Neural progenitor cell (in vitro differentiated cells): Measurements from ENCODE around the gene TIGD4. TPM values are rescaled to one million over a fixed set of nuclear protein-coding genes. Genes with fewer than 3 reads are reported as not detected.
"Not testable (repeated sequence)": the region's sequence is repeated elsewhere in the genome, so short reads cannot be mapped to it uniquely, and the experiment has no call there.

ENCODE experiments used
- DNase-seq: peaks from one replicate; pipeline ENCODE4 v3.0.0-alpha.2; 2016; ENCODE audit warnings: low spot score
- H2AFZ ChIP-seq: fragments of 200-600 bp; sonication (generic); replicated peaks from 2 replicates; pipeline ENCODE4 v1.6.1; 2016; ENCODE audit warnings: antibody characterized with exemption
- H3F3A ChIP-seq: fragments of 200-600 bp; sonication (generic); 2 replicates; pipeline ENCODE4 v1.6.1; 2016; ENCODE audit warnings: antibody characterized with exemption, low read depth
- H3K27ac ChIP-seq: fragments of 200-600 bp; sonication (generic); 2 replicates; pipeline ENCODE4 v1.5.1; 2016; ENCODE audit warnings: mild to moderate bottlenecking
- H3K27me3 ChIP-seq: fragments of 200-600 bp; sonication (generic); 2 replicates; pipeline ENCODE4 v1.6.1; 2016; ENCODE audit warnings: mild to moderate bottlenecking, moderate library complexity
- H3K36me3 ChIP-seq: fragments of 200-600 bp; sonication (generic); 2 replicates; pipeline ENCODE4 v1.5.1; 2016
- H3K4me1 ChIP-seq: fragments of 200-600 bp; sonication (generic); 2 replicates; pipeline ENCODE4 v1.6.1; 2016; ENCODE audit warnings: mixed run types
- H3K4me2 ChIP-seq: fragments of 200-600 bp; sonication (generic); 2 replicates; pipeline ENCODE4 v1.6.1; 2016
- H3K4me3 ChIP-seq: fragments of 200-600 bp; sonication (generic); 2 replicates; pipeline ENCODE4 v1.5.1; 2016
- H3K79me2 ChIP-seq: fragments of 200-600 bp; sonication (generic); 2 replicates; pipeline ENCODE4 v1.6.1; 2016; ENCODE audit warnings: low read depth
- H3K9ac ChIP-seq: fragments of 200-600 bp; sonication (generic); 2 replicates; pipeline ENCODE4 v1.6.1; 2016
- H3K9me3 ChIP-seq: fragments of 200-600 bp; sonication (generic); 2 replicates; pipeline ENCODE4 v1.5.1; 2016; ENCODE audit warnings: low read depth
- H4K20me1 ChIP-seq: fragments of 200-600 bp; sonication (generic); 2 replicates; pipeline ENCODE4 v1.6.1; 2016; ENCODE audit warnings: low read depth
- H3K27ac Mint-ChIP-seq: 3 replicates; pipeline ENCODE4 v1.8.0; 2021; ENCODE audit warnings: mixed read lengths
- H3K27me3 Mint-ChIP-seq: 2 replicates; pipeline ENCODE4 v1.8.0; 2022; ENCODE audit warnings: low read depth, mild to moderate bottlenecking, inconsistent platforms, moderate library complexity, mixed read lengths; ENCODE audit not compliant: insufficient read depth
- H3K36me3 Mint-ChIP-seq: 3 replicates; pipeline ENCODE4 v1.8.0; 2021; ENCODE audit warnings: mixed read lengths
- H3K4me1 Mint-ChIP-seq: 3 replicates; pipeline ENCODE4 v1.8.0; 2021; ENCODE audit warnings: mixed read lengths
- H3K4me3 Mint-ChIP-seq: 3 replicates; pipeline ENCODE4 v1.8.0; 2021; ENCODE audit warnings: mild to moderate bottlenecking, moderate library complexity, mixed read lengths
- H3K9me3 Mint-ChIP-seq: 3 replicates; pipeline ENCODE4 v1.8.0; 2020; ENCODE audit warnings: mixed read lengths
- EZH2 ChIP-seq: fragments of 200-600 bp; sonication (generic); IDR thresholded peaks from 2 replicates; pipeline ENCODE4 v1.6.1; 2017; ENCODE audit warnings: antibody characterized with exemption, mild to moderate bottlenecking, moderate library complexity
- EZH2phosphoT487 ChIP-seq: fragments of 200-600 bp; sonication (generic); IDR thresholded peaks from 2 replicates; pipeline ENCODE4 v1.6.1; 2017; ENCODE audit warnings: antibody characterized with exemption
- total RNA-seq: library from RNA; depleted of rRNA; stranded (reverse); fragments of >200 nt; gene quantifications from 2 replicates; pipeline ENCODE4 v1.2.3, GENCODE V29; 2015; ENCODE audit warnings: low replicate concordance
- TF ChIP-seq, protein P1 (sequence below): fragments of 200-600 bp; sonication (generic); IDR thresholded peaks from 2 replicates; pipeline ENCODE4 v1.5.1; 2017; ENCODE audit warnings: antibody characterized with exemption, mild to moderate bottlenecking

Gene TIGD4
- total RNA-seq, 1 donor from 2014 or later, result 4.1 TPM

GRCh38 chr4:152773339-152773738 lies 6.2 kb downstream of the TIGD4 start:
- H3K4me2 ChIP-seq, result no peak overlapping the region
- no peak overlapping the region for H3K4me3 Mint-ChIP-seq
- H3K27me3 Mint-ChIP-seq, result no peaks in the 10 kb centered on the region
- H3K9ac ChIP-seq, result no peak overlapping the region
- no peak overlapping the region for H3K4me3 ChIP-seq
- H2AFZ ChIP-seq, result no peak overlapping the region
- H3K27me3 ChIP-seq, result no peaks in the 10 kb centered on the region
- H3K27ac ChIP-seq, result no peak overlapping the region
- no peaks in the 10 kb centered on the region for H3F3A ChIP-seq
- peaks cover 5% of the 10 kb centered on the region for H3K36me3 Mint-ChIP-seq
- peaks cover 20% of the 10 kb centered on the region for H3K79me2 ChIP-seq
- no peak overlapping the region for H3K27ac Mint-ChIP-seq
- no peaks in the 10 kb centered on the region for H3K36me3 ChIP-seq
- no peak for DNase-seq
- H3K9me3 ChIP-seq, result no peaks in the 10 kb centered on the region
- peaks cover 3% of the 10 kb centered on the region for H3K9me3 Mint-ChIP-seq
- TF ChIP-seq, protein P1, sequence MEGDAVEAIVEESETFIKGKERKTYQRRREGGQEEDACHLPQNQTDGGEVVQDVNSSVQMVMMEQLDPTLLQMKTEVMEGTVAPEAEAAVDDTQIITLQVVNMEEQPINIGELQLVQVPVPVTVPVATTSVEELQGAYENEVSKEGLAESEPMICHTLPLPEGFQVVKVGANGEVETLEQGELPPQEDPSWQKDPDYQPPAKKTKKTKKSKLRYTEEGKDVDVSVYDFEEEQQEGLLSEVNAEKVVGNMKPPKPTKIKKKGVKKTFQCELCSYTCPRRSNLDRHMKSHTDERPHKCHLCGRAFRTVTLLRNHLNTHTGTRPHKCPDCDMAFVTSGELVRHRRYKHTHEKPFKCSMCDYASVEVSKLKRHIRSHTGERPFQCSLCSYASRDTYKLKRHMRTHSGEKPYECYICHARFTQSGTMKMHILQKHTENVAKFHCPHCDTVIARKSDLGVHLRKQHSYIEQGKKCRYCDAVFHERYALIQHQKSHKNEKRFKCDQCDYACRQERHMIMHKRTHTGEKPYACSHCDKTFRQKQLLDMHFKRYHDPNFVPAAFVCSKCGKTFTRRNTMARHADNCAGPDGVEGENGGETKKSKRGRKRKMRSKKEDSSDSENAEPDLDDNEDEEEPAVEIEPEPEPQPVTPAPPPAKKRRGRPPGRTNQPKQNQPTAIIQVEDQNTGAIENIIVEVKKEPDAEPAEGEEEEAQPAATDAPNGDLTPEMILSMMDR, result no peak
- no peak for TF ChIP-seq EZH2
- TF ChIP-seq EZH2phosphoT487, result no peak
- peaks cover 19% of the 10 kb centered on the region for H3K4me1 Mint-ChIP-seq
- H3K4me1 ChIP-seq, result peaks cover 3% of the 10 kb centered on the region
- H4K20me1 ChIP-seq, result no peaks in the 10 kb centered on the region

DNA sequence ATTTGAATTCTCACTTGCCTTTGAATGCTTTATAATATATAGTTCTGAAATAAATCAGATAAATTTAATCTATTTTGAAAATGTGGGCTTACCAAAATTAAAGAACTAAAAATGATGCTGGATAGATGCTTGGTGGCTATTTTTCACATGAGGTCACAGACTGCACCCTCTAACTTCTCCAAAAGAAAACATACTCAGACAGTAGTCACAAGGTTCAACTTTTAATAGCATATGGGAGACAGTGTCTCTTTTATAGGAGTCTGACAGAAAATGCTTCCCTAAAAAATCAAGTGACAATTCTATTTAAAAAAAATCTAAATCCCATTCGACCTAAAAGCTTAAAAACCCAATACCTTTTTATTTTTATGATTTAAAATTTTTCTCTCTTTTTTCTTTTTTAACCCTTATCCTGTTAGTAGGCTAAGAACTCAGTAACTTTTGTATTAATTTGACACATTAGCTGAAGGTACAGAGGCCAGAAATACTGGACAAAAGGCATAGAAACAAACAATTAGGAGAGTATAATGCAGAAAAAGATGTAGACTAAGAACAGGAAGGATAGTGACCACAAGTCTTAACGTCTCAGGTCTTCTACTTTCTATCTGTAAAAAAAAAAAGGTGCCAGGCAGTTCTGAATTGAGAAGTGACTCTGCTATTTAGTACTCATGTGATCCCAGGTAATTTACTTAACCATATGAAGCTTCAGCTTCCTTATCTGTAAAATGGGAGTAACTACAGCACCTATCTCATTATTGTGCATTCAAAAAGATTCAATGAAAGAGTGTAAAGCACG lies 7.6 kb downstream of the TIGD4 start:
- no peak overlapping the region for H3K9ac ChIP-seq
- Mint-ChIP-seq H3K9me3 (peaks cover 3% of the 10 kb centered on the region), H3K4me3 (no peak overlapping the region), H3K27ac (no peak overlapping the region), H3K36me3 (peaks cover 5% of the 10 kb centered on the region), H3K4me1 (peaks cover 7% of the 10 kb centered on the region), H3K27me3 (no peaks in the 10 kb centered on the region)
- no peak for DNase-seq
- H3K4me2 ChIP-seq, result no peak overlapping the region
- H3K27ac ChIP-seq, result no peak overlapping the region
- H2AFZ ChIP-seq, result no peak overlapping the region
- no peaks in the 10 kb centered on the region for H3K9me3 ChIP-seq
- peaks cover 7% of the 10 kb centered on the region for H3K79me2 ChIP-seq
- H3K4me3 ChIP-seq, result no peak overlapping the region
- no peaks in the 10 kb centered on the region for H3K4me1 ChIP-seq
- H4K20me1 ChIP-seq, result no peaks in the 10 kb centered on the region
- no peaks in the 10 kb centered on the region for H3F3A ChIP-seq
- H3K36me3 ChIP-seq, result no peaks in the 10 kb centered on the region
- TF ChIP-seq EZH2phosphoT487, result no peak
- no peaks in the 10 kb centered on the region for H3K27me3 ChIP-seq

DNA sequence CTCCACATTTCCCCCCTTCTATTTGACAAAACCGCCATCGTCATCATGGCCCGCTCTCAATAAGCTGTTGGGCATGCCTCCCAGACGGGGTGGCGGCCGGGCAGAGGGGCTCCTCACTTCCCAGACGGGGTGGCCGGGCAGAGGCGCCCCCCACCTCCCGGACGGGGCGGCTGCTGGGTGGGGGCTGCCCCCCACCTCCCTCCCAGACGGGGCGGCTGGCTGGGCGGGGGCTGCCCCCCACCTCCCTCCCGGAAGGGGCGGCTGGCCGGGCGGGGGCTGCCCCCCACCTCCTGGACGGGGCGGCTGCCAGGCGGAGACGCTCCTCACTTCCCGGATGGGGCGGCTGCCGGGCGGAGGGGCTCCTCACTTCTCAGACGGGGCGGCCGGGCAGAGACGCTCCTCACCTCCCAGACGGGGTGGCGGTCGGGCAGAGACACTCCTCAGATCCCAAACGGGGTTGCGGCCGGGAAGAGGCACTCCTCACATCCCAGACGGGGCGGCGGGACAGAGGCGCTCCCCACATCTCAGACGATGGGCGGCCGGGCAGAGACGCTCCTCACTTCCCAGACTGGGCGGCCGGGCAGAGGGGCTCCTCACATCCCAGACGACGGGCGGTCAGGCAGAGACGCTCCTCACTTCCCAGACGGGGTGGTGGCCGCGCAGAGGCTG lies 14.3 kb downstream of the TIGD4 start:
- H3K27ac ChIP-seq, H3K4me2 ChIP-seq, H3K9ac ChIP-seq, H3K4me3 Mint-ChIP-seq, H2AFZ ChIP-seq, H3K4me3 ChIP-seq, H3K4me1 Mint-ChIP-seq, H3K36me3 ChIP-seq, H3F3A ChIP-seq, H3K27me3 ChIP-seq, H3K79me2 ChIP-seq, H3K27ac Mint-ChIP-seq, H3K4me1 ChIP-seq, H3K27me3 Mint-ChIP-seq, H3K36me3 Mint-ChIP-seq, H4K20me1 ChIP-seq, H3K9me3 Mint-ChIP-seq, H3K9me3 ChIP-seq, DNase-seq: not testable (repeated sequence)

DNA sequence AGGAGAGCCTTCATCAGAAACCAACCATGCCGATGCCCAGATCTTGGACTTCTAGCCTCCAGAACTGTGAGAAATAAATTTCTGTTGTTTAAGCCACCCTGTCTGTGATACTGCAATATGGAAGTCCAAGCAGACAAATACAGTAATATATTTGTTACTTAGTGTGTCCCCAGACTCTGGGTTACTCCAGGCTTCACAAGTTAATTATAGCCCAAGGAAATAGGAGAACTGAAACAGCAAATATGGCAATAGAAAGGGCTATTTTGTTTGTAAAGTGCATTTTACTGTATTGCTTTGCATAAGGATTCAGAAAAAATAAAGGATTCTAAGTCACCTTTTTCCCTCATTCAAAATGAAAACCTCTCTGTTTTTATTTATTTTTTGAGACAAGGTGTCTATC lies 15.7 kb downstream of the TIGD4 start:
- no peak for DNase-seq
- H3K27me3 ChIP-seq, result no peaks in the 10 kb centered on the region
- no peak overlapping the region for H2AFZ ChIP-seq
- no peak overlapping the region for H3K4me2 ChIP-seq
- H3K4me1 Mint-ChIP-seq, result no peaks in the 10 kb centered on the region
- no peak overlapping the region for H3K4me3 Mint-ChIP-seq
- no peaks in the 10 kb centered on the region for H3K79me2 ChIP-seq
- peaks cover 7% of the 10 kb centered on the region for H3K36me3 Mint-ChIP-seq
- H3K4me3 ChIP-seq, result no peak overlapping the region
- H3K27ac ChIP-seq, result no peak overlapping the region
- no peaks in the 10 kb centered on the region for H3F3A ChIP-seq
- TF ChIP-seq EZH2 (no peak), EZH2phosphoT487 (no peak)
- TF ChIP-seq, protein P1, result no peak
- H3K9me3 ChIP-seq, result no peaks in the 10 kb centered on the region
- H3K4me1 ChIP-seq, result no peaks in the 10 kb centered on the region
- no peak overlapping the region for H3K27ac Mint-ChIP-seq
- no peak overlapping the region for H3K9ac ChIP-seq
- peaks cover 7% of the 10 kb centered on the region for H3K9me3 Mint-ChIP-seq
- H4K20me1 ChIP-seq, result no peaks in the 10 kb centered on the region
- H3K27me3 Mint-ChIP-seq, result no peaks in the 10 kb centered on the region
- H3K36me3 ChIP-seq, result no peaks in the 10 kb centered on the region
